Globus pallidus (tissue), 1 donor: ENCODE measurements around the gene SNX17.
"Not testable (repeated sequence)": the region's sequence is repeated elsewhere in the genome, so short reads cannot be mapped to it uniquely, and the experiment has no call there.

Source experiments
- DNase-seq: peaks from one replicate; pipeline ENCODE4 v3.0.0-alpha.2; 2015; ENCODE audit warnings: low spot score

SNX17 gene

GRCh38 chr2:27400348-27401135, 30.1 kb downstream of the SNX17 start:
- no peak for DNase-seq

- DNase-seq, result peak; percentile 16
Measured at GRCh38 chr2:27407798-27408491, 37.5 kb downstream of the SNX17 start.

GRCh38 chr2:27408601-27409320, 38.3 kb downstream of the SNX17 start:
- no peak for DNase-seq

- peak; percentile 94 for DNase-seq
Measured at GRCh38 chr2:27409321-27410073, 39.1 kb downstream of the SNX17 start, which contains the start of gene PPM1G. PPM1G (minus strand) TSS chr2:27409591; CDS start chr2:27409422, 169 bp downstream.

- DNase-seq, result no peak
Measured at GRCh38 chr2:27412419-27413152, 42.2 kb downstream of the SNX17 start.

- DNase-seq, result no peak
Measured at GRCh38 chr2:27416151-27416550, 45.7 kb downstream of the SNX17 start.

GRCh38 chr2:27420996-27421395, 50.6 kb downstream of the SNX17 start:
- DNase-seq, result no peak

GRCh38 chr2:27421660-27422250, 51.3 kb downstream of the SNX17 start:
- no peak for DNase-seq

- DNase-seq, result no peak
Measured at GRCh38 chr2:27422958-27423357, 52.5 kb downstream of the SNX17 start.

GRCh38 chr2:27425039-27425438, 54.6 kb downstream of the SNX17 start:
- DNase-seq, result not testable (repeated sequence)
